ENCODE results near the gene PTTG1IP.

PTTG1IP gene

DNA sequence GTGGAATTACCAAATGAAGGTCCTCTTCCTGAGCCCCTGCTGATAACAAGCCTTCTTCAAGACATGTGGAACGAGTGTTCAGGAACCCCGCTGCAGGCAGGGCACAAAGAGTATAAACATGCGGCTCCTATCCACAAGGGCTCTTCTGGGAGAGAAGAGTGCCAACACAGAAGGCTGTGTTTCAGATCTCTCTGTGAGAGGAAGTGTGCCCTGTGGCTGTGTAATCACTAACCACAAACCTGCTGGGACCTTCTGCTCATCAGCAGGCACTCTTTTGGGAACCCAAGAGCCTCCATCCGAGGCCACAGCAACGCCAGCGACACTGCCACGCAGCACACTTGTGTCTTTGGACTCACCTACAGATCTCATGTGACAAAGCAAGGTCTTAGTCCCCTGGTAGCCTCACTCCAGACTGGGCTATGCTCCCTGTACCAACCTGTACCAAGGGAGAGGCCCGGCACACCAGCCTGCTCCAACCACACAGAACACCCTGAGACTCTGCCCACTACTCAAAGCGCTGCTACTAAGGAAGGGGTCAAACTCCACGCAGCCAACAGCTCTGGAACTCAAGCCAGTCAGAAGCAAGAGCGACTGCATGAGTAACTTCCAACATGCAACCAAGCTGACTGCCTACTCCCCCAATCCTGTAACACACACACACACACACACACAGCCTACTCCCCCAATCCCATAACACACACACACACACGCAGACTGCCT, 7.8 kb downstream of the PTTG1IP start:
- H3K36me3 ChIP-seq (ENCODE audit: control insufficient read depth, insufficient read depth, low read length): peaks cover 37% of the 10 kb centered on the region
- peak overlapping the region; percentile 52 for H3K27ac ChIP-seq (ENCODE audit: insufficient read depth, low read length, poor library complexity, severe bottlenecking)
- no peaks in the 10 kb centered on the region for H3K27me3 ChIP-seq (replicated peaks; ENCODE audit: control insufficient read depth, insufficient read depth, low read length, poor library complexity, severe bottlenecking)
- H3K9me3 ChIP-seq (ENCODE audit: control insufficient read depth, low read length): no peaks in the 10 kb centered on the region
- peak overlapping the region; percentile 14 for H3K4me3 ChIP-seq (ENCODE audit: insufficient read depth, low read depth, low read length, poor library complexity, severe bottlenecking)
- H3K4me1 ChIP-seq (ENCODE audit: control insufficient read depth, insufficient read depth, low read length, poor library complexity, severe bottlenecking): peaks cover 57% of the 10 kb centered on the region
- DNase-seq: no peak

DNA sequence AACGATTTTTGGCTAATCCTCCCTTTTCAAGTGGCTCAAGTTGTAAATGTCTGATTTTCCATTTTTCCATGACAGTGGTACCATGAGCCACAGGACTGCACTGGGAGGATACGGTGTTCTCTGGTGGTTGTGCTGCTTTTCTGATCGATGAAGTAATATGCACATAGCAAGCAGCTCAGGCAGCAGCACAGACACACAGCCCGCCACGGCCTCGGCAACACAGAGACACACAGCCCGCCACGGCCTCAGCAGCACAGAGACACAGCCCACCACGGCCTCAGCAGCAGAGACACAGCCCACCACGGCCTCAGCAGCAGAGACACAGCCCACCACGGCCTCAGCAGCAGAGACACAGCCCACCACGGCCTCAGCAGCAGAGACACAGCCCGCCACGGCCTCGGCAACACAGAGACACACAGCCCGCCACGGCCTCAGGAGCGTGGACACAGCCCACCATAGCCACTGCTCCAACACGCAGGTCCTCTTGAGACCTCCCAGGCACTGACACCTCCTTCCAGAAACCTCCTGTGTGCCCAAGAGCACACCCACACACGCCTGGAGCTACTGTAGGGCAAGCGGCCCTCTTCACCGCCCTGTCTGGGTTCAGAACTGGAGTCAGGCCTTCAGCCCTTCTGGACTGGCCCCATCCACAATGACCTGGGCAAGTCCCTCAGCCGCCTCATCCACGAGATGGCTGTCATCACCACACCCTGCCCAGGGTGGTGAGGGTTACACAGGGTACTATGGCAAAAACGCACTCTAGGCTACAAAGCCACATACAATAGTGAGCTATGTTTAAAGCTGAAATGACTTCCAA, 10.4 kb downstream of the PTTG1IP start:
- no peaks in the 10 kb centered on the region for H3K9me3 ChIP-seq (ENCODE audit: control insufficient read depth, low read length)
- peaks cover 61% of the 10 kb centered on the region for H3K36me3 ChIP-seq (ENCODE audit: control insufficient read depth, insufficient read depth, low read length)
- H3K4me3 ChIP-seq (ENCODE audit: insufficient read depth, low read depth, low read length, poor library complexity, severe bottlenecking): no peak overlapping the region
- peaks cover 35% of the 10 kb centered on the region for H3K4me1 ChIP-seq (ENCODE audit: control insufficient read depth, insufficient read depth, low read length, poor library complexity, severe bottlenecking)
- no peak for DNase-seq
- no peaks in the 10 kb centered on the region for H3K27me3 ChIP-seq (replicated peaks; ENCODE audit: control insufficient read depth, insufficient read depth, low read length, poor library complexity, severe bottlenecking)
- no peak overlapping the region for H3K27ac ChIP-seq (ENCODE audit: insufficient read depth, low read length, poor library complexity, severe bottlenecking)

DNA sequence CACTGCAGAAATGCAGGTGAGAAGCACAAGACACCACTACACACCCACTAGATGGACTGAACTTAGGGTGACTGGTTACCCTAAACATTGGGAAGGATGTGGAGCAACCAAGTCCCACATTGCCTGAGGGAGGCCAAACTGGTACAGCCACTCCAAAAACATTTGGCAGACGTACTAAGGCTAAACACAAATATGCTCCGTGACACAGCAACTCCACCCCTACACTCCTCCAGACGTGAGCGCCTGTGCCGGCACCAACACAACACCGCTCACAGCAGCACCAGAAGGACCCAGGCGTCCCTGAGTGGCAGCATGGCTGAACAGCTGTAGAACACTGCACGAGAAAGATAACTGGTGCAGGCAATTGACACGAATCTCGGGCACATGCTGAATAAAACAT, 14.7 kb downstream of the PTTG1IP start:
- H3K36me3 ChIP-seq (ENCODE audit: control insufficient read depth, insufficient read depth, low read length): peaks cover 91% of the 10 kb centered on the region
- no peak overlapping the region for H3K4me3 ChIP-seq (ENCODE audit: insufficient read depth, low read depth, low read length, poor library complexity, severe bottlenecking)
- H3K27me3 ChIP-seq (replicated peaks; ENCODE audit: control insufficient read depth, insufficient read depth, low read length, poor library complexity, severe bottlenecking): no peaks in the 10 kb centered on the region
- peaks cover 12% of the 10 kb centered on the region for H3K4me1 ChIP-seq (ENCODE audit: control insufficient read depth, insufficient read depth, low read length, poor library complexity, severe bottlenecking)
- no peaks in the 10 kb centered on the region for H3K9me3 ChIP-seq (ENCODE audit: control insufficient read depth, low read length)
- no peak for DNase-seq
- no peak overlapping the region for H3K27ac ChIP-seq (ENCODE audit: insufficient read depth, low read length, poor library complexity, severe bottlenecking)

DNA sequence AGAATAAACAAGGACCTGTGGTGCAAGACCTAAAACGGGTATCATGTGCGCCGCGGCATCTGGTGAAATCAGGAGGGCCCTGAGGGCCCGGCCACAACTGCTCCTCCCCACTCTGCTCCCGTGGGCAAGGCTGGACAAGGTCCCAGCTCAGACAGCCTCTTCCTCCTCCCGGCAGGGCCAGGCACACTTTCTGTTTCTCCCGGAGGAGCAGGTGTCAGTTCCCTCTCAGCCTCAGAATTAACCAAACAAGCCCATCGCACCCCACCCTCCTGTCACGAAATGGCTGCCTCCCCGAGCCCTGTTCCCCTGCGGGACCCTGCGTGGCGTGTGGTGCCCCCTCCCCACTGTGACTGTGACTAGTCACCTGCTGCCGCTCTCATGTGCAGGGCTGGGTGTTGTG, 15.2 kb downstream of the PTTG1IP start:
- Histone ChIP-seq H3K36me3 (ENCODE audit: control insufficient read depth, insufficient read depth, low read length) (peaks cover 91% of the 10 kb centered on the region), H3K27ac (ENCODE audit: insufficient read depth, low read length, poor library complexity, severe bottlenecking) (no peak overlapping the region), H3K4me1 (ENCODE audit: control insufficient read depth, insufficient read depth, low read length, poor library complexity, severe bottlenecking) (peaks cover 12% of the 10 kb centered on the region), H3K4me3 (ENCODE audit: insufficient read depth, low read depth, low read length, poor library complexity, severe bottlenecking) (no peak overlapping the region), H3K27me3 (replicated peaks; ENCODE audit: control insufficient read depth, insufficient read depth, low read length, poor library complexity, severe bottlenecking) (no peaks in the 10 kb centered on the region), H3K9me3 (ENCODE audit: control insufficient read depth, low read length) (no peaks in the 10 kb centered on the region)
- no peak for DNase-seq

DNA sequence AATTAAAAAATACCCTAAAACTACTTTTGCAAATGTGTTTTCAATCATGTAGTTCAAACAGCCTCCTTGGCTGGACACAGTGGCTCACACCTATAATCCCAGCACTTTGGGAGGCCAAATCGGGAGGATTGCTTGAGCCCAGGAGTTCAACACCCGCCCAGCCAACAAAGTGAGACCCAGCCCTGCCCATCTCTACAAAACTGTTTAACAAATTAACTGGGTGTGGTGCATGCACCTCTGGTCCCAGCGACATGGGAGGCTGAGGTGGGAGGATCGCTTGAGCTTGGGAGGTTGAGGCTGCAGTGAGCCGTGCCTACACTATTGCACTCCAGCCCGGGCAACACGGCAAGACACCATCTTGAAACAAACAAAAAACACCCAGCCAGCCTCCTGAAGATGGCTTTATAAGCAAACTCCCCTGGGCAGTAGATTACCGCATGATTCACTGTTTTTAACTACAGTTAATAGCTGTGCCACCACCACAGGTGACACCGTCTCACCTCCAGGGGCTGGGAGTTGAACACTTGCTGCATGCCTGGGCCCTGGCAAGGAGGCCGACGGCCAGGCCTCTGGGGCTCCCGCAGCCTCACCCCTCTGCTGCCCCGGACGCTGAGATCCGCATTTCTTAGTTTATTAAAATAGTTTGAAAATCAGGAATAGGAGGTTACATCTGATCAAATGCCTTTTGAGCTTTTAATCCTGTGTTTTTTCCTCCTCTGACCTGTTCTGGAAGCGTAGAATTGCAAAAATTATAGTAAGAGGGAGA, 16.2 kb downstream of the PTTG1IP start:
- Histone ChIP-seq H3K4me3 (ENCODE audit: insufficient read depth, low read depth, low read length, poor library complexity, severe bottlenecking) (no peak overlapping the region), H3K27ac (ENCODE audit: insufficient read depth, low read length, poor library complexity, severe bottlenecking) (no peak overlapping the region), H3K27me3 (replicated peaks; ENCODE audit: control insufficient read depth, insufficient read depth, low read length, poor library complexity, severe bottlenecking) (no peaks in the 10 kb centered on the region), H3K36me3 (ENCODE audit: control insufficient read depth, insufficient read depth, low read length) (peaks cover 85% of the 10 kb centered on the region), H3K9me3 (ENCODE audit: control insufficient read depth, low read length) (no peaks in the 10 kb centered on the region), H3K4me1 (ENCODE audit: control insufficient read depth, insufficient read depth, low read length, poor library complexity, severe bottlenecking) (peaks cover 9% of the 10 kb centered on the region)
- DNase-seq: no peak

DNA sequence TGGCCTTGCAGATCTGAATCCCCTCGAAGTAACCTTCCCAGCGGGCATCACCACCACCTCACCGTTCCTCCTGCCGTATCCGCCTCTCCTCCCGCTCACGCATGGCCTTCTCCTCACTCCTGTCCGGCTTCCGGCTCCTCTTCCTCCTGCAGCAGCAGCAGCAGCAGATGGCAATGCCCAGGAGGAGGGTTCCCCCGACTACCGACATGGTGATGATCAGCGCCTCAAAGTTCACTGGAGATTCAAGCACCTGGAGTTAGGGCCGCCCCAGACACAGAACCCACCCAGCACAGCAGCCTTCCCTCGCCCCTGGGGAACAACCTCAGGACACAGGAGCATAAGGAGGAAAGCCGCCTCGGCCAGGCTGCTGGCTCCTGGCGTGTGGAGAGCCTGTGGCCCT, 17.4 kb downstream of the PTTG1IP start:
- peaks cover 9% of the 10 kb centered on the region for H3K4me1 ChIP-seq (ENCODE audit: control insufficient read depth, insufficient read depth, low read length, poor library complexity, severe bottlenecking)
- no peak overlapping the region for H3K4me3 ChIP-seq (ENCODE audit: insufficient read depth, low read depth, low read length, poor library complexity, severe bottlenecking)
- DNase-seq: no peak
- H3K9me3 ChIP-seq (ENCODE audit: control insufficient read depth, low read length): no peaks in the 10 kb centered on the region
- peaks cover 74% of the 10 kb centered on the region for H3K36me3 ChIP-seq (ENCODE audit: control insufficient read depth, insufficient read depth, low read length)
- no peak overlapping the region for H3K27ac ChIP-seq (ENCODE audit: insufficient read depth, low read length, poor library complexity, severe bottlenecking)
- no peaks in the 10 kb centered on the region for H3K27me3 ChIP-seq (replicated peaks; ENCODE audit: control insufficient read depth, insufficient read depth, low read length, poor library complexity, severe bottlenecking)

DNA sequence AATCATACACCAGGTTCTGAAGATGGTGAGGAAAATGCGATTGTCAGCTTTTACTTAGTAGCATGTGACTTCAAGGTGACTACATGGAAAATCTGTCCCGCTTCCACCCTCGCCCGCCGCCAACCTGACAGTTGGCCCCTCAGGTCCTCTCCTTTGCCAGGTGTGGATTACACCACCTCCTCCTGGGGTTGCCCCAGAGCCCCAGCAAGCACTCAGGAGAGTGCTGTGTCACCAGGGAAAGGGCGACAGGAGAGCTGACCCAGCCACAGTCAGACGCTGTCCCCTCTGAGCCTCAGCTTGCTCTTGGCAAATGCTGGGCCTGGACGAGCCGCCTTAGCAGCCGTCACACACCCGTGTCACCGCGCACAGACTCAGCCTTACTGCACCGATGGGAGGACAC, 17.9 kb downstream of the PTTG1IP start:
- H3K4me1 ChIP-seq (ENCODE audit: control insufficient read depth, insufficient read depth, low read length, poor library complexity, severe bottlenecking): peaks cover 9% of the 10 kb centered on the region
- H3K36me3 ChIP-seq (ENCODE audit: control insufficient read depth, insufficient read depth, low read length): peaks cover 73% of the 10 kb centered on the region
- H3K27ac ChIP-seq (ENCODE audit: insufficient read depth, low read length, poor library complexity, severe bottlenecking): no peak overlapping the region
- H3K9me3 ChIP-seq (ENCODE audit: control insufficient read depth, low read length): no peaks in the 10 kb centered on the region
- DNase-seq: no peak
- no peak overlapping the region for H3K4me3 ChIP-seq (ENCODE audit: insufficient read depth, low read depth, low read length, poor library complexity, severe bottlenecking)
- no peaks in the 10 kb centered on the region for H3K27me3 ChIP-seq (replicated peaks; ENCODE audit: control insufficient read depth, insufficient read depth, low read length, poor library complexity, severe bottlenecking)

DNA sequence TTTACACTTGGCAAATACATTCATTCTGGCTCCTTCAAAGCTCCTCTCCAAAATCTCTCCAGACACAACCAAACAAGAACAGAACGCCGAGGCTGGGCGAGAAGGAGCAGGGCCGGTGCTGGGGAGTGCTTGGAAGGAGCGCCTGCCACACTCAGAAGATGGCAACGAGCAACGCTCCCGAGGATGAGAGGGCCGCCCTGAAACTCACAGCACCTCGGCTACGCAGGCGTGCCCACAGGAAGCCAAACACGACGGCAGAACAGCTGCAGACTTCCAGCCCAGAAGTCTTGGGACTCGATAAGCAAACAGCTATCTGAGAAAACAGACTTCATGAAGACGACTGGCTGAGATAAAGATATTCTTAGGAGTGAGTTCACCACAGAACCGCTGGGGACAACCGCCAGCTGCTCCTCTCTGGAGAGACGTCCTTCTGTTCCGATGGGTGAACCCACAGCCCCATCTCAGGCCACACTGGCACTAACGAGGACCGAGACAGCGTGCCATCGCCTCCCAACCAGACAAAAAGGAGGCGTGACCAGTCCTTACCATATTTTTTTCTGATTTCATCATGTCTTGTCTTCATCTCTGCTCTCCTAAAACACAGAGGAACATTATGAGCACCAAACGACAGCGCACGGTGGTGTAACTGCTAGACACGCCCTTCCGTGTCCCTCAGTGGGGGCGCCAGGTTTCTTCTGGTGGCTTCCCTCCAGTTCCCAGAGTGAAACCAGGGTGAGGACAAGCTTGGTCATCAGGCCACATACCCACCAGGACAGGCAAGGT, 18.6 kb downstream of the PTTG1IP start:
- no peak overlapping the region for H3K27ac ChIP-seq (ENCODE audit: insufficient read depth, low read length, poor library complexity, severe bottlenecking)
- H3K36me3 ChIP-seq (ENCODE audit: control insufficient read depth, insufficient read depth, low read length): peaks cover 74% of the 10 kb centered on the region
- H3K9me3 ChIP-seq (ENCODE audit: control insufficient read depth, low read length): no peaks in the 10 kb centered on the region
- H3K4me1 ChIP-seq (ENCODE audit: control insufficient read depth, insufficient read depth, low read length, poor library complexity, severe bottlenecking): peaks cover 9% of the 10 kb centered on the region
- no peak overlapping the region for H3K4me3 ChIP-seq (ENCODE audit: insufficient read depth, low read depth, low read length, poor library complexity, severe bottlenecking)
- no peak for DNase-seq
- no peaks in the 10 kb centered on the region for H3K27me3 ChIP-seq (replicated peaks; ENCODE audit: control insufficient read depth, insufficient read depth, low read length, poor library complexity, severe bottlenecking)

DNA sequence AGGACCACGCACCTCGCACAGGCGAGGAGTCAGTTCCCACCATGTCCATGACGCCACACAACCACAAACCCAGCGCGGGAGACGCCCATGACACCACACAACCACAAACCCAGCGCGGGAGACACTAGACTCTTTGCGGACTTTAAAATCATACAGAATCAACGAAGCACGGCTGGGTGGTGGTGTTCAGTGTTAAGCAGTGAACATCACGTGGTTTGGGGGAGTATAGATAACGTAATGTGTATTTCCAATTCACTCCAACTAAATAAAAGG, 19.2 kb downstream of the PTTG1IP start:
- no peaks in the 10 kb centered on the region for H3K27me3 ChIP-seq (replicated peaks; ENCODE audit: control insufficient read depth, insufficient read depth, low read length, poor library complexity, severe bottlenecking)
- H3K4me1 ChIP-seq (ENCODE audit: control insufficient read depth, insufficient read depth, low read length, poor library complexity, severe bottlenecking): peaks cover 9% of the 10 kb centered on the region
- no peak for DNase-seq
- H3K27ac ChIP-seq (ENCODE audit: insufficient read depth, low read length, poor library complexity, severe bottlenecking): no peak overlapping the region
- H3K36me3 ChIP-seq (ENCODE audit: control insufficient read depth, insufficient read depth, low read length): peaks cover 74% of the 10 kb centered on the region
- H3K4me3 ChIP-seq (ENCODE audit: insufficient read depth, low read depth, low read length, poor library complexity, severe bottlenecking): no peak overlapping the region
- H3K9me3 ChIP-seq (ENCODE audit: control insufficient read depth, low read length): no peaks in the 10 kb centered on the region

All from effector memory CD4-positive, alpha-beta T cell (primary cell).